ENCODE results near the gene GATM. TPM values are rescaled to one million over a fixed set of nuclear protein-coding genes. Genes with fewer than 3 reads are reported as not detected.

GATM gene
- total and polyA plus RNA-seq, 2 experiments from 2014 or later = 87.6 to 268 TPM

- Histone ChIP-seq H3K36me3 (replicated peaks; ENCODE audit: insufficient read depth, low read depth) (no peaks in the 10 kb centered on the region), H3K4me3 (no peak overlapping the region), H3K4me2 (peak overlapping the region; percentile 12), H3K27me3 (no peaks in the 10 kb centered on the region), H3K79me2 (no peaks in the 10 kb centered on the region), H2AFZ (peak overlapping the region; percentile 34), H3K4me1 (ENCODE audit: insufficient read depth) (no peaks in the 10 kb centered on the region), H4K20me1 (ENCODE audit: insufficient read depth, poor library complexity, severe bottlenecking) (no peaks in the 10 kb centered on the region), H3K9me3 (ENCODE audit: low read depth) (no peaks in the 10 kb centered on the region), H3K27ac (peak overlapping the region; percentile 45), H3K9me2 (replicated peaks; ENCODE audit: insufficient read depth) (no peaks in the 10 kb centered on the region)
- TF ChIP-seq EZH2phosphoT487 (IDR thresholded peaks at IDR 0.05; ENCODE audit: low read depth, severe bottlenecking, unreplicated experiment) (no peak), CTCF (IDR thresholded peaks at IDR 0.05; ENCODE audit: poor library complexity) (no peak), EZH2 (IDR thresholded peaks at IDR 0.05; ENCODE audit: borderline replicate concordance) (no peak)
- 60% methylated on average over 4 of the region's 4 CpGs for WGBS (ENCODE audit: low lambda C conversion rate, missing lambda C conversion rate)
- DNase-seq (ENCODE audit: low spot score) = no peak
Observed at GRCh38 chr15:45331972-45332371, 46.4 kb downstream of the GATM start.

GRCh38 chr15:45328663-45329062, 49.7 kb downstream of the GATM start:
- WGBS (ENCODE audit: low lambda C conversion rate, missing lambda C conversion rate) = 66% methylated on average over 2 of the region's 2 CpGs
- Histone ChIP-seq H3K36me3 (replicated peaks; ENCODE audit: insufficient read depth, low read depth) (no peaks in the 10 kb centered on the region), H3K27ac (no peak overlapping the region), H3K4me3 (no peak overlapping the region), H3K9me2 (replicated peaks; ENCODE audit: insufficient read depth) (no peaks in the 10 kb centered on the region), H2AFZ (no peak overlapping the region), H4K20me1 (ENCODE audit: insufficient read depth, poor library complexity, severe bottlenecking) (no peaks in the 10 kb centered on the region), H3K79me2 (no peaks in the 10 kb centered on the region), H3K4me1 (ENCODE audit: insufficient read depth) (peaks cover 2% of the 10 kb centered on the region), H3K9me3 (ENCODE audit: low read depth) (no peaks in the 10 kb centered on the region), H3K27me3 (no peaks in the 10 kb centered on the region), H3K4me2 (no peak overlapping the region)
- DNase-seq (ENCODE audit: low spot score) = no peak
- TF ChIP-seq EZH2phosphoT487 (IDR thresholded peaks at IDR 0.05; ENCODE audit: low read depth, severe bottlenecking, unreplicated experiment) = no peak
- TF ChIP-seq EZH2 (IDR thresholded peaks at IDR 0.05; ENCODE audit: borderline replicate concordance) = no peak
- TF ChIP-seq CTCF (IDR thresholded peaks at IDR 0.05; ENCODE audit: poor library complexity) = no peak

- no peak for DNase-seq (ENCODE audit: low spot score)
- H3K9me2 ChIP-seq (replicated peaks; ENCODE audit: insufficient read depth) = no peaks in the 10 kb centered on the region
- no peaks in the 10 kb centered on the region for H3K36me3 ChIP-seq (replicated peaks; ENCODE audit: insufficient read depth, low read depth)
- TF ChIP-seq CTCF (IDR thresholded peaks at IDR 0.05; ENCODE audit: poor library complexity) (no peak), EZH2 (IDR thresholded peaks at IDR 0.05; ENCODE audit: borderline replicate concordance) (no peak), EZH2phosphoT487 (IDR thresholded peaks at IDR 0.05; ENCODE audit: low read depth, severe bottlenecking, unreplicated experiment) (no peak)
- H4K20me1 ChIP-seq (ENCODE audit: insufficient read depth, poor library complexity, severe bottlenecking) = no peaks in the 10 kb centered on the region
- no peaks in the 10 kb centered on the region for H3K27me3 ChIP-seq
- WGBS (ENCODE audit: low lambda C conversion rate, missing lambda C conversion rate) = 68% methylated on average over 7 of the region's 7 CpGs
- H3K4me2 ChIP-seq = no peak overlapping the region
- H2AFZ ChIP-seq = no peak overlapping the region
- no peak overlapping the region for H3K27ac ChIP-seq
- no peaks in the 10 kb centered on the region for H3K79me2 ChIP-seq
- H3K4me3 ChIP-seq = no peak overlapping the region
- peaks cover 6% of the 10 kb centered on the region for H3K4me1 ChIP-seq (ENCODE audit: insufficient read depth)
- no peaks in the 10 kb centered on the region for H3K9me3 ChIP-seq (ENCODE audit: low read depth)
Observed at GRCh38 chr15:45326741-45327140, 51.6 kb downstream of the GATM start.

- H3K36me3 ChIP-seq (replicated peaks; ENCODE audit: insufficient read depth, low read depth) = no peaks in the 10 kb centered on the region
- H3K4me2 ChIP-seq = no peak overlapping the region
- WGBS (ENCODE audit: low lambda C conversion rate, missing lambda C conversion rate) = 78% methylated on average over 5 of the region's 5 CpGs
- no peaks in the 10 kb centered on the region for H3K27me3 ChIP-seq
- no peaks in the 10 kb centered on the region for H3K79me2 ChIP-seq
- no peaks in the 10 kb centered on the region for H4K20me1 ChIP-seq (ENCODE audit: insufficient read depth, poor library complexity, severe bottlenecking)
- DNase-seq (ENCODE audit: low spot score) = no peak
- no peaks in the 10 kb centered on the region for H3K9me2 ChIP-seq (replicated peaks; ENCODE audit: insufficient read depth)
- H3K4me1 ChIP-seq (ENCODE audit: insufficient read depth) = peaks cover 6% of the 10 kb centered on the region
- H3K9me3 ChIP-seq (ENCODE audit: low read depth) = no peaks in the 10 kb centered on the region
- H3K4me3 ChIP-seq = no peak overlapping the region
- no peak overlapping the region for H2AFZ ChIP-seq
- TF ChIP-seq EZH2 (IDR thresholded peaks at IDR 0.05; ENCODE audit: borderline replicate concordance) (no peak), CTCF (IDR thresholded peaks at IDR 0.05; ENCODE audit: poor library complexity) (no peak), EZH2phosphoT487 (IDR thresholded peaks at IDR 0.05; ENCODE audit: low read depth, severe bottlenecking, unreplicated experiment) (no peak)
- H3K27ac ChIP-seq = no peak overlapping the region
Observed at GRCh38 chr15:45326280-45326679, 52.1 kb downstream of the GATM start.
